Fibroblast of peridontal ligament (primary cell): ENCODE measurements around the gene OR4S1.
A peak's percentile ranks its signal among the peaks of the same experiment; 100 is the strongest.
"Not testable (repeated sequence)": the region's sequence is repeated elsewhere in the genome, so short reads cannot be mapped to it uniquely, and the experiment has no call there.

Experiments
- DNase-seq: peaks from one replicate; pipeline ENCODE4 v3.0.0-alpha.2; 2010; ENCODE audit errors: extremely low read depth

Gene OR4S1, protein sequence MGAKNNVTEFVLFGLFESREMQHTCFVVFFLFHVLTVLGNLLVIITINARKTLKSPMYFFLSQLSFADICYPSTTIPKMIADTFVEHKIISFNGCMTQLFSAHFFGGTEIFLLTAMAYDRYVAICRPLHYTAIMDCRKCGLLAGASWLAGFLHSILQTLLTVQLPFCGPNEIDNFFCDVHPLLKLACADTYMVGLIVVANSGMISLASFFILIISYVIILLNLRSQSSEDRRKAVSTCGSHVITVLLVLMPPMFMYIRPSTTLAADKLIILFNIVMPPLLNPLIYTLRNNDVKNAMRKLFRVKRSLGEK

DNA sequence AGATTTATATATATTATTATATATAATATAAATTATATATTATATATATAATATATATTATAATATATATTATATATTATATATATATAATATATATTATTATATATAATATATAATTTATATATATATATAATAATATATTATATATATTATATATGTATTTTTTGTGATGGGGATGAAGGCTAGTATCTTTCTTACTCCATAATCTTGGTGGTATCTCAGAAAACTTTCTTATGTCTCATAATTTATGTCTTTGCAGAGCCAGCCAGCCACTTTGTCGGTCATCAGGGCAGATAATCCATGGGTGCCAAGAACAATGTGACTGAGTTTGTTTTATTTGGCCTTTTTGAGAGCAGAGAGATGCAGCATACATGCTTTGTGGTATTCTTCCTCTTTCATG lies at the start of gene OR4S1:
Gene OR4S1 (plus strand): TSS at position 301 of the 400 bp plus-strand sequence. CDS start 0 bp downstream, at position 301.
- DNase-seq = no peak

DNA sequence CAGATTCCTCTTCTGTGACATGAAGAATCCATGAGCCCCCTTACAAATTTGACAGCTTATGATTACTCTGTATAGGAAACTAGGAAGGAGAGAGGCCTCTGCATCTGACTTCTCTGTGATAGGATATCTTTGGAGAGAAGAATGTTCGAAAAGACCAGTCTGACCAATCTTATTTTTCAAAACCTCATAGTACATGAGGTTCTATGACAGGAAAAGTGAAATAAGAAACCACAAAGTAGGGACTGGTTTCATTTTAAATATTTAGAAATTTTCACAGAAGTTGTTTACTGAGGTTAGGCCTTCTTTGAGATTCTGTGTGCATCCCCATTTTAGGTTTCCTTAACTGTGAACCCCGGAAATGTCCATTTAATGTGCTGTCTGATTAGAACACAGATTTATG lies 44.4 kb upstream of the OR4S1 start:
- DNase-seq = no peak

DNA sequence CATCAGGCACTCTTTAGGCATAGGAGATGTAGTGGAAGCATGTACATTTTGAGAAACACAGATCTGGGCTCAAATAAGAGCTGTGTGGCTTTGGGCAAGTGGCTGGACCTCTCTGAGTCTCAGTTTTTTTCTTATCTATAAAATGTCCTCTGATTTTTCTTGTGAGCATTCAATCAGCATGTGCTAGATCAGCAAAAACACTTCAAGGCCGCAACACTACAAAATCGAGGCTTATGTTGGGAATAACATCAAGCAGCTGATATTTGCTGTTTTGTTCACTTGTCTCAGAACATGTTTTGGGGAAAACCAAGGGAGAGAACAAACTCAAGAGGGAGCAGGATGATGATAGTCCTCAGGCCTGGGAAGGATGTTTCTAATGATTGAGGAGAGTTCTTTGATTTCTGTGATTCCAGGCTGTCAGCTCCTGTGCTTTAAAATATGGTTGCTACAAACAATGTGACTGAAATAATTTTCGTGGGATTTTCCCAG lies 42.6 kb upstream of the OR4S1 start, which contains the start of gene OR4X1:
Gene OR4X1 (plus strand): TSS at position 439 of the 489 bp plus-strand sequence. CDS start 0 bp downstream, at position 439.
- no peak for DNase-seq

DNA sequence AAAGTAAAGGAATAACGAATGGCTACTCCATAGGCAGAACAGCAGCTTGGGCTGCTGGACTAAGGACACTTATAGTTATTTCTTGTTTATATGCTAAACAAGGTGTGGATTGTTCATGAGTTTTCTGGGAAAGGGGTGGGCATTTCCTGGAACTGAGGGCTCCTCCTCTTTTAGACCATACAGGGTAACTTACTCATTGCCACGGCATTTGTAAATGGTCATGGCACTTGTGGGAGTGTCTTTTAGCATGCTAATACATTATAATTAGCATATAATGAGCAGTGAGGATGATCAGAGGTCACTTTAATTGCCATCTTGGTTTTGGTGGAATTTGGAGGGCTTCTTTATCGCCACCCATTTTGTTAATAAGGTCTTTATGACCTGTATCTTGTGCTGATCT lies 35.4 kb upstream of the OR4S1 start:
- DNase-seq = no peak

DNA sequence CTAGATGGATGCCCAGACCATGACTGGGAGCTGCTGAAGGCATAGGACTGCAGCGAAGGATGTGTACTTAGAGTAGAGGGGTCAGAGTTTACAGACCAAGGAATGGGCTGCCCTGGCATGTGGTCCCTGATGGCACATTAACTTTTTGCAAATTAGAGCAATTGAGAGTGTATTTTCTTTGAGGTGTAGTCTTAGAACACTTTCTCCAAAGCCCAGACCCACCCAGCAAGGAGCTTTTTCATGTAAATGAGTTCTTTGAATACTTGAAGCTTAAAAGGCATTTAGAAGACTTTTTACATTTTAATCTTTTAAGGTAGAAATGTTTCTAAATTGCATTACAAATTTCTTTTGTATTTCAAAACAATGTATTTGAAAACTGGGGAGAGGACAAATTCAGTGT lies 33.4 kb upstream of the OR4S1 start:
- no peak for DNase-seq

DNA sequence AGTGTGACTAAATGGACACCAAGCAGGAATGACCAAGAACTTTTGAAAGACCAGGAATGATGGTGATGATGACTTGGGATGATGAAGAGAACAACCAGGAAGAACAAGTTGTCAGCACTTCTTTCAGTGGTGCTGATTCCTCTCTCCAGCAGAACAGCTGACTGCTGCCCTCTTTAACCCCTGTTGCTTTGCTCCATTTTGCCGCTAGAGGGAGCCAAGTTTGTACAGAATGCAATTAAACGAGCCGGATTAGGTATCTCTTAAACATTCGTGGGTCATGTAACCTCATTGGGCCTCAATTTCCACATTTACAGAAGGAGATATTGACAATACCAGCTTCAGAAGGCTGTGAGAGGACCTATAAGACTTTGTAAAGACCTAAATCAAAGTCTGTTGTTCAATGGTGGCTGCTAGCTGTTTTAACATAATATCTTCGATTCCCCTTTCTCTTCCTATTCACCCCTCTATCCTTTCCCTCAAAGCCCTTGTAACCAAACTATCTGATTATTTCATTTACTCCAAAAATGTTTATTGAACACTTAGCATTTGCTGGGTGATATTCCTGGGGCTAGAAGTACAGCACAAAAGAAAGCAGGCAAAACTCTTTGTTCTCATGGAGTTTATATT lies 1.9 kb downstream of the OR4S1 start:
- peak; percentile 57 for DNase-seq

DNA sequence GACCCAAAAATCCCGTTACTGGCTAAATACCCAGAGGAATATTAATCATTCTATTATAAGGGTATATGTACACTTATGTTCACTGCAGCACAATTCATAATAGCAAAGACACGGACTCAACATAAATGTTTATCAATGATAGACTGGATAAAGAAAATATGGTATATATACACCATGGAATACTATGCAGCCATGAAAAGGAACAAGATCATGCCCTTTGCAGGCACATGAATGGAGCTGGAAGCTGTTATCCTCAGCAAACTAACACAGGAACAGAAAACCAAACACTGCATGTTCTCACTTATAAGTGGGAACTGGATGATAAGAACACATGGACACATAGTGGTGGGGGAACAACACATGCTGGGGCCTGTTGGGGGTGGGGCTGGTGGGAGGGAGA lies 7.6 kb downstream of the OR4S1 start:
- DNase-seq = not testable (repeated sequence)

DNA sequence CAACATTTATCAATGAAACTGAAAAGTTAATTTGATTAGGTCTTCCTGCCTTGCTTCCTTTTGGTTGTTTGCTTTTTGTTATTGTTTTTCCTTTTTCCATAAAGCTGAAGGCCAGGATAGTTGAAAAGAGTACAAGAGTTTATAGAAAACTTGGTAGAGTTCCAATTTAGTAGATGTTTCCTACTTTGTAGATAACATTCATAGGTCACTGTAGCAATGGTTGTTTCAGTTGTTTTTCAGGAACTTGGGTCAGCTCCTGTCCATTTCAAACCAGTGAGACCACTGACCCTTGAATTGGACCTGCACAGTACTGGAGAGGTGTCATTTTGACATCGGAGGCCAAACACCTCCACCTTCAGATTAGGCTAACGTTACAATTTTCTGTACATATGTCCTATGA lies 13.8 kb downstream of the OR4S1 start:
- not testable (repeated sequence) for DNase-seq

DNA sequence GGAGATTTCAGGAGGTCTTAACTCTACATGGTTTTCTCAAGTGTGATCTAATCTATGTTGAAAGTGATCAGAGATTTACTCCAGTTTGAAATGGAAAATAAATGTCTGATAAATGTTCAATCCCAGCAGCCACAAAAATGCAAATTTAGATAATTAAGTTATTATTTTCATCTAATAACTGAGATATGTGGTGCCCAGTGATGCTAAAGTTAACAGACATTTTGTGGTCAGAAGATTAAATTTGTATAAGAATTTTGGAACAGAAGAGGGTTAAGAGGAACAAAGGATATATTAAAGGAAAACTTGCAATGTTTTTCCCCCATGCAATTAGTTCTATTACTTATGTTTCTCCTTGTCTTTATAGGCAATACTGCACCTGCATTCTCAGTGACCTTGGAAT lies 18.6 kb downstream of the OR4S1 start, which contains the start of gene OR4C3:
Gene OR4C3 (plus strand): TSS at position 301 of the 400 bp plus-strand sequence. CDS start 102 bp downstream, outside the sequence.
- not testable (repeated sequence) for DNase-seq

DNA sequence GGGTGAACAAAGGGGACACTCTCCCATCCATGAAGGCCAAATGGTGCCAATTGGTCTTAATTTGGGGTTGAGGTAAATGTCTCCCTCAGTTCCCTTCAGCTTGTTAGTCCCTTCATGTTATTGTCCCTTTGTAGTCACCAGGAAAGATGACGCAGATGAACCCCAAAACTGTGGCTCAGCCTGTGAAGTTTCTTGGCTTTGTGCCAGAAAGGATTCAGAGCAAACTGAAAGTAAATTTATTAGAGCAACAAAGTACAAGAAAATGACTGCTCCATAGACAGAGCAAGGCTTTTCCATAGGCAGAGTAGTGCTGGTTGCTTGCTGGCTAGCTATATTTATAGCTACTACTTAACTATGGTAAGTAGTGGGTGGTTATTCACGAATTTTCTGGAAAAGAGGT lies 35.4 kb downstream of the OR4S1 start:
- no peak for DNase-seq

DNA sequence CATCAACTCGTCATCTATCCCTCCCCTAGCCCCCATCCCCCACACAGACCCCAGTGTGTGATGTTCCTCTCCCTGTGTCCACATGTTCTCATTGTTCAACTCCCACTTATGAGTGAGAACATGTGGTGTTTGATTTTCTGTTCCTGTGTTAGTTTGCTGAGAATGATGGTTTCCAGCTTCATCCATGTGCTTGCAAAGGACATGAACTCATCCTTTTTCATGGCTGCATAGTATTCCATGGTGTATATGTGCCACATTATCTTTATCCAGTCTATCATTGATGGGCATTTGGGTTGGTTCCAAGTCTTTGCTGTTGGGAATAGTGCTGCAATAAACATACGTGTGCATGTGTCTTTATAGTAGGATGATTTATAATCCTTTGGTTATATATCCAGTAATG lies 36.5 kb downstream of the OR4S1 start:
- DNase-seq = not testable (repeated sequence)

DNA sequence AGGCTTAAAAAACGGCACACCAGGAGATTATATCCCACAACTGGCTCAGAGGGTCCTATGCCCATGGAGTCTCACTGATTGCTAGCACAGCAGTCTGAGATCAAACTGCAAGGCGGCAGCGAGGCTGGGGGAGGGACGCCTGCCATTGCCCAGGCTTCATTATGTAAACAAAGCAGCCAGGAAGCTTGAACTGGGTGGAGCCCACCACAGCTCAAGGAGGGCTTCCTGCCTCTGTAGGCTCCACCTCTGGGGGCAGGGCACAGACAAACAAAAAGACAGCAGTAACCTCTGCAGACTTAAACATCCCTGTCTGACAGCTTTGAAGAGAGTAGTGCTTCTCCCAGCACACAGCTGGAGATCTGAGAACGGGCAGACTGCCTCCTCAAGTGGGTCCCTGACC lies 40.3 kb downstream of the OR4S1 start:
- not testable (repeated sequence) for DNase-seq

DNA sequence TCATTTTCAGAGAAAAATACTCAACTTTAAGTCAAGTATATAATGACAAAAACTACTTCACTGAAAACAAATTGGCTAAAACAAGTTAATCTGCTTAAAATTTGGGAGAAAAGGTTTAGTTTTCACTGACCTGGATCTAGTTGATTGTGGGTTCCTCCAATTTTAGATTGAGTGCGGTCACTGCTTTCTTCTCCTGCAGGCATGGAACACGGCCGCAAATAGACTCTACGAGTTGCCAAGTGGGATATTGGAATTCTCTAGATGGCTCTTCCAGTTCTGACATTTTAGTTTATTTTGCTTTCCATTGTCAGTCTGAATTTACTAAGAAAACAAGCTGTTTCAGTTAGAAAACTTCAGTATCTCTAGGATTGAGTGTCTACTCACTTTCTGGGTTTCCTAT lies 48.0 kb downstream of the OR4S1 start:
- no peak for DNase-seq

DNA sequence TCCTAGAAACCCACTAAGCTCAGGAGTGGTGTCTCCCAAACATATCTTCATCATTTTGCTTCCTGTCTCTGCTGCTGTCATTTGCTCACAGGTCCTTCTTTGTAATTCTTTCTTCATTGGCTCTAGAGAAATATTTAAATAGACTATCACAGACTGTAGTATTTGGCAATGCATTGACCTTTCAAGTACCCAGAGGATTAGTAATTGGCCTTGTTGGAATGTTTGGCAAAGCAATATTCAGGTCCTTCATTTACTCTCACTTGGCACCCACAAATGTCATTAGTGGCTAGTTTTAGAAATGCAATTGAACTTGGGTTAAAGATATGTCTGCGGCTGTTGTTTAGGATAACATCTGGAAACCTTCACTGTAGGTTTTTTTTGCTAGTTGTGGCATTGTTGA lies 48.7 kb downstream of the OR4S1 start:
- no peak for DNase-seq
